GM13977 (cell line): ENCODE measurements around the gene SFRP5.

Source experiments
- DNase-seq: peaks from one replicate; pipeline ENCODE4 v3.0.0; 2012; ENCODE audit warnings: low spot score
- CTCF ChIP-seq: IDR thresholded peaks from 2 replicates; pipeline ENCODE4 v1.5.1; 2012; ENCODE audit warnings: mild to moderate bottlenecking, control low read depth; ENCODE audit not compliant: insufficient read depth; ENCODE audit errors: extremely low read depth, missing control alignments
- in situ Hi-C: fragments of 300-500 bp; cut with MboI; formaldehyde crosslinking; loops from one replicate; pipeline ENCODE4 v1.12.0; 2022; ENCODE audit warnings: low sequenced_read_pairs, low pct_unique_long_range_greater_than_20kb, mixed read lengths, inconsistent platforms; ENCODE audit not compliant: unreplicated experiment

Gene SFRP5

GRCh38 chr10:97812696-97813095 lies 40.9 kb upstream of the SFRP5 start:
- in situ Hi-C loops, result no loop called here
- DNase-seq, result no peak

DNA sequence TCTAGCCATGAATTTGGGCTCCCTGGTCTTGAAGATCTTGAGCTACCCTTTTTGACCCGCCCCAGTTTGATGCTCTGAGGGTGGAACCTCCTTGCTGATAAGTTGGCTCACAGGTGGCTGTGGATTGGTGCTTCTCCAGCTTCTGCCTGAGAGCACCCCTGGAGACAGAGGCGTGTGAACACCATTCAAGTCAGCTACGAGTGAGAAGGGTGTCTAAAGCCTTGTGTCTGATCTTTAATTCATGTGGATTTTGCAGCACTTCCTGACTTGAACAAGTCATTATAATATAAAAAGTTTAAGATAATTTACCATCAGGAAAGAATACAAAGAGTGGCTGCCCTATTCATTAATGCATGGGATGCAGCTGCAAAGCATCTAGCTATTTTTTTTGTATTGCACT lies 40.2 kb upstream of the SFRP5 start:
- in situ Hi-C loops, result no loop called here
- TF ChIP-seq CTCF, result no peak
- no peak for DNase-seq

More at GRCh38 chr10:97812696-97813095, 40.9 kb upstream of the SFRP5 start:
- TF ChIP-seq CTCF, result no peak

- in situ Hi-C loops, result no loop called here
- no peak for TF ChIP-seq CTCF
- no peak for DNase-seq
These were observed 38.6 kb upstream of the SFRP5 start for GRCh38 chr10:97810446-97810845.

DNA sequence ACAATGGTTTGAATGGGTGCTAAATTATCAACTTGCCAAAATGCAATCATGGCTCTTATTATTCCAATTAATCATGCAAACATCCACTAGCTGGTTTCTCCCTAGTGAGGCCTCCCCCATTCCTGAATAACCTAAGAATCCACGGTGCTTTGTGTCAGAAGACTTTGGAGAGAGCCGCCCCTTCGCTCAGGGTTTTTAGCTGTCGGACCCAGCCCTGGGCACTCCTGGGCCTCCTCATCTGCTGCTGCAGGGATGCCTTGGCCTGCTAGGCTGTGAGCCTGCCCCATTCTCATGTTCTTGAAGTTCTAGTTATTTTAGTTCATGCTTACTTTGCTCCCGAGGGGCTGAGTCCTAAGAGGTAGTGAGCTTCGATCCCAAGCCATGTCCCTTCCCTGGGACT lies 34.1 kb upstream of the SFRP5 start:
- in situ Hi-C loops, result no loop called here
- no peak for TF ChIP-seq CTCF
- no peak for DNase-seq

- in situ Hi-C loops, result no loop called here
- no peak for DNase-seq
- TF ChIP-seq CTCF, result no peak
These were observed 33.5 kb upstream of the SFRP5 start for GRCh38 chr10:97805096-97805884.

GRCh38 chr10:97801422-97801821 lies 29.6 kb upstream of the SFRP5 start:
- in situ Hi-C loops, result no loop called here
- no peak for DNase-seq
- TF ChIP-seq CTCF, result no peak
